A375 (cell line): ENCODE measurements around the gene ENPP4. TPM values are rescaled to one million over a fixed set of nuclear protein-coding genes. Genes with fewer than 3 reads are reported as not detected.

ENCODE experiments used
- total RNA-seq: library from RNA; depleted of rRNA; stranded (reverse); fragments of >200 nt; shearing (Covaris generic); gene quantifications from 2 replicates; pipeline ENCODE4 v1.2.3, GENCODE V29; 2014; rRNA removed

ENPP4 gene
- total RNA-seq, result 0.93 and 1.0 TPM in 2 replicates

GRCh38 chr6:46129629-46130511, at the start of gene ENPP4:
TSS of gene ENPP4 (plus strand) at chr6:46129989. CDS start at chr6:46139584, 9,595 bp downstream.

DNA sequence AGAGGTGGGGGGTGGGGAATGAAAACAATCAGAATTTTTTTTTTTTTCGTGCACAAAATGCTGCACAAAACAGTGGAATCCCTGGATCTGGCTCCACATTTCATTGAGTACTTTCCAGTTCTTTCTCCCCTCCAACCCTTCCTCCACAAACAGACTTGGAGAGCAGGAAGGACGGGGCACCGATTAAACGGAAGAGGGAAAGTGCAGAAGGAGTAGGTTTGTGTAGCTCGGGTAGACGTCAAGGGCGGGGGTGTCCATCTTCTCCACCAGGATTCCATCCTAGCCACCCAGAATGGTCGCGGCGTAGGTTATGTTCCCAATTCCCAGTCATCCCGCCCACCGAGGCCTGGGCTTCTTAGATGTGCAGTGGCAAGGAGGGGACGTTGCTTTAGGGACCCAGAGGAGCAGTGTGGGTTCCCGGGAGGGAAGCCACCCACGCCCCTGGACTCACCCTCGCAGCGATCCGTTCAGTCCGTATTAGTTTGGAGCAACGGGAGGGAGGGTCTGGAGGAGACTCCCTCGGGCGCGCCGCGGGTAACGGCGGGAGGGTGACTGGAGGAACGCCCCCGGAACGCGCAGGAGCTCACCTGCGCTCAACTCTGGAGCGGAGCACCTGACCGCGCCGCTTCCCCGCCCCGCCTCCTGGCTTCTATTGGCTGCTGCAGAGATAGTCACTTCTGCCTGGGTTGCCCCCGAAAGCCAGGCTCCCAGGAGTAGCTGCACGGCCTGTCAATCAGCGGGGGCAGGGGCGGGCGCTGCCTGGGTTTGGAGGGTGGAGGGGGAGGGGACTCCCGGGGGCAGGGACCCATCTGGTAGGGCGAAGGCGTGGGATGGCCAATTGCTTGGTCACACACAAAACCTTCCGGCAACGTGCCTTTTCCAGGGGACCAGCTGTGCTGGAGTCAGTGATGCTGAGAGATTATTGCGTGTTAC, 40.8 kb downstream of the ENPP4 start, which contains the start of gene ENPP5:
ENPP5 (minus strand) TSS at position 624 of the 933 bp plus-strand sequence. CDS start 2,718 bp downstream, outside the sequence.

Other genes with a start within 250 kb of the ENPP4 start
- gene CLIC5, start 114.1 kb upstream of the ENPP4 start, total RNA-seq, result 0.03 TPM in 1 of 2 replicates, not detected in the other
- not detected in 2 replicates for gene ENPP5, start 41.0 kb downstream of the ENPP4 start, total RNA-seq